T follicular helper cell (primary cell): ENCODE results near the gene SLC16A6.
"Not testable (repeated sequence)": the region's sequence is repeated elsewhere in the genome, so short reads cannot be mapped to it uniquely, and the experiment has no call there.

Experiments used
- DNase-seq: peaks from one replicate; pipeline ENCODE4 v3.0.0-alpha.2; 2020; ENCODE audit warnings: low read depth

The SLC16A6 gene

GRCh38 chr17:68219429-68219828, 71.5 kb downstream of the SLC16A6 start:
- not testable (repeated sequence) for DNase-seq
